Bronchus fibroblast of lung (primary cell): ENCODE data around the gene ADIG. TPM values are rescaled to one million over a fixed set of nuclear protein-coding genes. Genes with fewer than 3 reads are reported as not detected.

ENCODE experiments used
- total RNA-seq: library from RNA; depleted of rRNA; stranded (reverse); fragments of >200 nt; gene quantifications from 2 replicates; pipeline ENCODE4 v1.2.3, GENCODE V29; 2015

Gene ADIG
- not detected in 2 replicates for total RNA-seq

DNA sequence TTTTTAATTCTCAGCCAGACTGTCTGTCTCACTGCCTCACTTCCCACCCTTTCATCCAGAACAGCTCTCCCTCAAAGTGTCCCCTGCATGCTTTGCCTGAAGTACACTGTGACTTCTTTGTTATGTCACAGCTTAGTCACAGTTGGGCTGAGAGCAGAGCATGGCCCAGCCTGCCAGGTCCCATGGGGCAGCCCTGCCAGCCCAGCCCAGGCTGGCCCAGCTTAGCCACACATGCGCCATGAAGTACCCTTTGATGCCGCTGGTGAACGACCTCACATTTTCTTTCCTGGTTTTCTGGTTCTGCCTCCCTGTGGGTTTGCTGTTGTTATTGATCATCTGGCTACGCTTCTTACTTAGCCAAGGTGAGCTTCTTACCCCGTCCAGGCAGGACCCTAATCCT lies at the start of gene ADIG:
Gene ADIG (plus strand): TSS at position 185 of the 400 bp plus-strand sequence. CDS start 54 bp downstream, at position 239.

DNA sequence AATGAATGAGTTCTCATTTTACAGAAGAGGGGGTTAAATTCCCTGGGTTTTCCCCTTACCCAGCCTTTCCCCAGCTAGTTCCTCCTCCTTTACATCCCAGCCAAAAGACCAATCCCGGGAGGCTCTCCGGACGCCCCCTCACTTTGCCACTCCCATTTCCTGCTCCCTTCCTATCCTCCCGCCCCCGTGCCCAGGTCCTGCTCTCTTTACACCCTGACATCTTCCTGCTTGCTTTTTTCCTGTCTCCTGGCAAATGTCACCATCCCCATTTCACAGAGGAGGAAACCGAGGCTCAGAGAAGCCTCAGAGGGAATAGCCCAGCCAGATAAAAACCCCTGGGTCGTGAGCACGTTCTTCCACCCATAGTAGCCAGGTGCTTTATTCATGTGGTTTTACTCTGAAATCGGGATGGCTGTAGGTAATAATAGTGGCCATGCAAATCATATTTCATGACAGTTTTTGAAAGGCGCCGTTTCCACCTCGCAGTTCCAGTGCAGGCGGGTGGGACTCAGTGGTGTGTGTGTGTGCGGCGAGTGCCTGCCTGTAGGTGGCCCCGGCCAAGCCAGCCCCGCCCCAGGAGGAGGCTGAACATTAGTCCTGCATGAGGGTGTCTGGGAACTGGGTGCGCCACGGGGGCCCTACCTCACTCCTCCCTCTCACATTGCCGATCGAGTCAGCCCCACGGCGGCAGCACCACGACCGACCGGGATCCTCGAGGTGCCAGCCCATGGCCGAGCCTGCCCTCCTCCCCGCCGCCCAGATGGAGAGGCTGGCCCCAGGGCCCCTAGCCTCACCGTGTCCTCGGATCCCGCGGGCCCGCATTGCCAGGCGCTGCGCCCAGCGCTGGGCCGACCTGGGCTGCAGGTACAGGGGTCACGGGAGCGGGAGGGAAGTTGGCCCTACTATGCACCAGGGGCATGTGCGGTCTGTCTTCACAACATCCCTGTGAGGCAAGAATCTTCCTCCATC lies 20.5 kb downstream of the ADIG start, which contains the start of gene ARHGAP40:
Gene ARHGAP40 (plus strand): TSS at position 594 of the 969 bp plus-strand sequence.

Other genes starting within 250 kb of the ADIG start
- not detected in 2 replicates for gene LBP, start 234.7 kb upstream of the ADIG start, total RNA-seq
- 12.8 and 15.6 TPM in 2 replicates for gene SNHG17, start 145.9 kb upstream of the ADIG start, total RNA-seq
- gene RALGAPB, start 108.4 kb upstream of the ADIG start, total RNA-seq, result 14.1 and 14.6 TPM in 2 replicates
- not detected in 2 replicates for gene ARHGAP40, start 20.6 kb downstream of the ADIG start, total RNA-seq
- gene SLC32A1, start 143.3 kb downstream of the ADIG start, total RNA-seq, result not detected in 2 replicates
- 6.2 and 7.7 TPM in 2 replicates for gene ACTR5, start 167.3 kb downstream of the ADIG start, total RNA-seq
- gene PPP1R16B, start 224.5 kb downstream of the ADIG start, total RNA-seq, result not detected in 2 replicates